Measurements from ENCODE around the gene AIF1L. TPM values are rescaled to one million over a fixed set of nuclear protein-coding genes. Genes with fewer than 3 reads are reported as not detected.

The AIF1L gene
- total RNA-seq, 2 experiments from 2014 or later: not detected

- BruUV-seq (replicated peaks): no TSS peak
- H3K36me3 ChIP-seq (ENCODE audit: insufficient read depth, low read length): peaks cover 97% of the 10 kb centered on the region
Observed at GRCh38 chr9:131144201-131144600, 47.9 kb downstream of the AIF1L start.

GRCh38 chr9:131145245-131145644, 48.9 kb downstream of the AIF1L start:
- BruUV-seq (replicated peaks): no TSS peak
- no peak for DNase-seq (ENCODE audit: low spot score)
- TF ChIP-seq CTCF (conservative IDR thresholded peaks at IDR 0.05; ENCODE audit: low read length): no peak
- TF ChIP-seq EZH2phosphoT487 (IDR thresholded peaks at IDR 0.05; ENCODE audit: borderline replicate concordance, low read depth, low read length): no peak
- Histone ChIP-seq H3K36me3 (ENCODE audit: insufficient read depth, low read length) (peaks cover 97% of the 10 kb centered on the region), H4K20me1 (ENCODE audit: insufficient read depth, low read length) (no peaks in the 10 kb centered on the region), H3K9me3 (ENCODE audit: low read length) (no peaks in the 10 kb centered on the region), H3K4me3 (ENCODE audit: low read depth, low read length, poor library complexity, severe bottlenecking) (no peak overlapping the region), H3K79me2 (ENCODE audit: insufficient read depth, low read depth, low read length) (no peaks in the 10 kb centered on the region), H3K4me2 (ENCODE audit: low read length) (no peak overlapping the region), H3K4me1 (ENCODE audit: insufficient read depth, low read length, poor library complexity, severe bottlenecking) (no peaks in the 10 kb centered on the region), H2AFZ (ENCODE audit: low read length) (no peak overlapping the region), H3K9me2 (ENCODE audit: insufficient read depth, low read length) (no peaks in the 10 kb centered on the region), H3K27ac (ENCODE audit: low read depth, low read length, poor library complexity, severe bottlenecking) (no peak overlapping the region)
- CTCF ChIA-PET (ENCODE audit: unreplicated experiment): no interaction called here
- POLR2A ChIA-PET: interaction anchor here (0.7 to 1.7 kb wide), 2 partner anchors 20 to 121 kb away, joined by 3 to 7 read pairs; partner anchors contain the start of gene NUP214
- intact Hi-C loops (cut with micrococcal nuclease; ENCODE audit: unreplicated experiment): no loop called here

More at GRCh38 chr9:131144201-131144600, 47.9 kb downstream of the AIF1L start:
- no peak for TF ChIP-seq CTCF (conservative IDR thresholded peaks at IDR 0.05; ENCODE audit: low read length)
- no peak for TF ChIP-seq EZH2phosphoT487 (IDR thresholded peaks at IDR 0.05; ENCODE audit: borderline replicate concordance, low read depth, low read length)
- ChIA-PET CTCF (ENCODE audit: unreplicated experiment) (no interaction called here), POLR2A (no interaction called here)
- no peak overlapping the region for H3K4me3 ChIP-seq (ENCODE audit: low read depth, low read length, poor library complexity, severe bottlenecking)
- intact Hi-C loops (cut with micrococcal nuclease; ENCODE audit: unreplicated experiment): no loop called here
- DNase-seq (ENCODE audit: low spot score): no peak
- no peak overlapping the region for H3K4me2 ChIP-seq (ENCODE audit: low read length)
- no peaks in the 10 kb centered on the region for H4K20me1 ChIP-seq (ENCODE audit: insufficient read depth, low read length)
- no peaks in the 10 kb centered on the region for H3K9me2 ChIP-seq (ENCODE audit: insufficient read depth, low read length)
- H3K4me1 ChIP-seq (ENCODE audit: insufficient read depth, low read length, poor library complexity, severe bottlenecking): no peaks in the 10 kb centered on the region
- no peaks in the 10 kb centered on the region for H3K9me3 ChIP-seq (ENCODE audit: low read length)
- H2AFZ ChIP-seq (ENCODE audit: low read length): no peak overlapping the region
- H3K79me2 ChIP-seq (ENCODE audit: insufficient read depth, low read depth, low read length): no peaks in the 10 kb centered on the region
- H3K27ac ChIP-seq (ENCODE audit: low read depth, low read length, poor library complexity, severe bottlenecking): no peak overlapping the region

GRCh38 chr9:131146186-131146585, 49.9 kb downstream of the AIF1L start:
- Histone ChIP-seq H3K9me3 (ENCODE audit: low read length) (no peaks in the 10 kb centered on the region), H3K27ac (ENCODE audit: low read depth, low read length, poor library complexity, severe bottlenecking) (no peak overlapping the region), H3K4me1 (ENCODE audit: insufficient read depth, low read length, poor library complexity, severe bottlenecking) (no peaks in the 10 kb centered on the region), H3K9me2 (ENCODE audit: insufficient read depth, low read length) (no peaks in the 10 kb centered on the region), H2AFZ (ENCODE audit: low read length) (no peak overlapping the region), H3K4me3 (ENCODE audit: low read depth, low read length, poor library complexity, severe bottlenecking) (no peak overlapping the region), H3K79me2 (ENCODE audit: insufficient read depth, low read depth, low read length) (no peaks in the 10 kb centered on the region), H3K36me3 (ENCODE audit: insufficient read depth, low read length) (peaks cover 96% of the 10 kb centered on the region), H3K4me2 (ENCODE audit: low read length) (no peak overlapping the region), H4K20me1 (ENCODE audit: insufficient read depth, low read length) (no peaks in the 10 kb centered on the region)
- BruUV-seq (replicated peaks): no TSS peak
- TF ChIP-seq EZH2phosphoT487 (IDR thresholded peaks at IDR 0.05; ENCODE audit: borderline replicate concordance, low read depth, low read length) (no peak), CTCF (conservative IDR thresholded peaks at IDR 0.05; ENCODE audit: low read length) (no peak)
- intact Hi-C loops (cut with micrococcal nuclease; ENCODE audit: unreplicated experiment): no loop called here
- POLR2A ChIA-PET: interaction anchor here (1.5 to 1.7 kb wide), 2 partner anchors 12 to 21 kb away, joined by 3 to 7 read pairs; partner anchors contain the start of gene NUP214
- CTCF ChIA-PET (ENCODE audit: unreplicated experiment): no interaction called here
- no peak for DNase-seq (ENCODE audit: low spot score)

Measured in OCI-LY7 (cell line).